Body of pancreas (tissue), 4 donors: Measurements from ENCODE around the gene EMP2.

Experiments used
- POLR2A ChIP-seq, 3 donors: fragments of 450-650 bp; IDR thresholded peaks; one replicate each; pipeline ENCODE4 v1.6.1; 2016; ENCODE audit warnings: antibody characterized with exemption in 3 of 3, mild to moderate bottlenecking in 2 of 3
- TF ChIP-seq, protein P1 (sequence below), 7 experiments: fragments of 450-650 bp in 4 of 7; fragments of 200-600 bp in 3 of 7; sonication (generic) in 3 of 7; IDR thresholded peaks; one replicate each; pipeline ENCODE4 v1.5.1; 2016 to 2019; ENCODE audit warnings: antibody characterized with exemption in 7 of 7

DNA sequence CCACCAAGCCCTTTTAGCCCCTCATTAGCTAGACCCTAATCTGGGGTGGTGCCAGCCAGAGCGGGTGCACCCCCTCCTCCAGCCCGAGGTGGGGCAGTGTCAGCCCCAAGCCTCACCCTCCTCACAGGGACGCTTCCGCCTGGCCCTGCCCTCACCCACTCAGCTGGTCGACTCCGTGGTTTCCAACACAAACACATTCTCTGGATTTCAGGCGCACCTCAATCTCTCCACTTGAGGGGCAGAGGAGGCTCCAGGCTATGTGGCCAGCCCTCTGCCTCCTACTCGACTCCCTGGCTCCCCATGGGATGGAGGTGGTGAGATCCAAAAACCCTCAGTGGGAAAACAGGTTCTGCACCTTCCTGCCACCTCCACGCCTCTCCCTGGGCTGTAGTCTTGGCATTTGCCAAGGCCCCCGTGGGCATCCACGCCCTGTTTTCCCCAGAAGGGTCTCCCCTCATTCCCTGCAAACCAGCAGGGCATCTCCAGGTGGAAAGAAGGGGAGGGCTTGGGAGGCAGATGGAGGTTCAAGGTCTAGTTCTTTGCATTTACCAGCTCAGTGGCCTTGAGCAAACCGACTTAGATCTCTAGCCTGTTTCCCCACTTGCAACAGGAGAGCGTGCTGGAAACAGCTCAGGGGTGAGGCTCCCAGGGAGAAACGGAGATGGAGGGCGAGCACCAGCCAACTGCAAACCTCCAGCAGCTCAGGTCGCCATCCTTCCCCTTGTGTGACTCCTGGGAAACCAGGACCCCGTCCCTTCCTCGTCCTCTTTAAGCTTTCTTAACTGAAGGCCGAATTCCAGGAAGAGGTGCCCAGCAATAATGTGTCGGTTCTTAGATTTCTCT, 1.7 kb downstream of the EMP2 start:
- TF ChIP-seq, protein P1, sequence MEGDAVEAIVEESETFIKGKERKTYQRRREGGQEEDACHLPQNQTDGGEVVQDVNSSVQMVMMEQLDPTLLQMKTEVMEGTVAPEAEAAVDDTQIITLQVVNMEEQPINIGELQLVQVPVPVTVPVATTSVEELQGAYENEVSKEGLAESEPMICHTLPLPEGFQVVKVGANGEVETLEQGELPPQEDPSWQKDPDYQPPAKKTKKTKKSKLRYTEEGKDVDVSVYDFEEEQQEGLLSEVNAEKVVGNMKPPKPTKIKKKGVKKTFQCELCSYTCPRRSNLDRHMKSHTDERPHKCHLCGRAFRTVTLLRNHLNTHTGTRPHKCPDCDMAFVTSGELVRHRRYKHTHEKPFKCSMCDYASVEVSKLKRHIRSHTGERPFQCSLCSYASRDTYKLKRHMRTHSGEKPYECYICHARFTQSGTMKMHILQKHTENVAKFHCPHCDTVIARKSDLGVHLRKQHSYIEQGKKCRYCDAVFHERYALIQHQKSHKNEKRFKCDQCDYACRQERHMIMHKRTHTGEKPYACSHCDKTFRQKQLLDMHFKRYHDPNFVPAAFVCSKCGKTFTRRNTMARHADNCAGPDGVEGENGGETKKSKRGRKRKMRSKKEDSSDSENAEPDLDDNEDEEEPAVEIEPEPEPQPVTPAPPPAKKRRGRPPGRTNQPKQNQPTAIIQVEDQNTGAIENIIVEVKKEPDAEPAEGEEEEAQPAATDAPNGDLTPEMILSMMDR (IDR thresholded peaks at IDR 0.05): peak in 1 of 7 experiments; percentile 6
- no peak for TF ChIP-seq POLR2A (IDR thresholded peaks at IDR 0.05)
